WTC11 (cell line): ENCODE results near the gene NDUFS2. TPM values are rescaled to one million over a fixed set of nuclear protein-coding genes. Genes with fewer than 3 reads are reported as not detected.

Source experiments
- ATAC-seq: fragments of 200-7000 bp; cut with Tn5 transposase; 2 replicates; pipeline ENCODE4 v1.10.0; 2021; ENCODE audit warnings: mild to moderate bottlenecking, moderate library complexity
- CTCF ChIA-PET: fragments of 300-600 bp; sonication (Branson Sonifier 250); formaldehyde crosslinking; loops from one replicate; lab custom pipeline; 2021; ENCODE audit warnings: antibody characterized with exemption; lab: Charles Lee
- POLR2A ChIA-PET: fragments of 350-600 bp; sonication (Branson Sonifier 250); formaldehyde crosslinking; loops from one replicate; lab custom pipeline; 2021; ENCODE audit warnings: antibody characterized with exemption; lab: Charles Lee
- DNase-seq: peaks from one replicate; pipeline ENCODE4 v3.0.0; 2021; ENCODE audit warnings: low spot score
- H3K27ac Mint-ChIP-seq: 2 replicates; pipeline ENCODE4 v1.8.0; 2021; ENCODE audit warnings: mixed read lengths
- H3K27me3 Mint-ChIP-seq: 2 replicates; pipeline ENCODE4 v1.8.0; 2021; ENCODE audit warnings: low read depth, mild to moderate bottlenecking, moderate library complexity, mixed read lengths
- H3K36me3 Mint-ChIP-seq: 2 replicates; pipeline ENCODE4 v1.8.0; 2021; ENCODE audit warnings: mixed read lengths
- H3K4me1 Mint-ChIP-seq: 2 replicates; pipeline ENCODE4 v1.8.0; 2022; ENCODE audit warnings: mixed read lengths
- H3K4me3 Mint-ChIP-seq: 2 replicates; pipeline ENCODE4 v1.8.0; 2021; ENCODE audit warnings: mild to moderate bottlenecking, moderate library complexity, mixed read lengths
- H3K9me3 Mint-ChIP-seq: 2 replicates; pipeline ENCODE4 v1.8.0; 2021; ENCODE audit warnings: mixed read lengths
- ATF6 ChIP-seq: sonication (generic); formaldehyde crosslinking; IDR thresholded peaks from 2 replicates; pipeline ENCODE4 v1.8.1; 2023; ENCODE audit warnings: mild to moderate bottlenecking, missing genetic modification reagents
- E2F1 ChIP-seq: sonication (generic); formaldehyde crosslinking; IDR thresholded peaks from 2 replicates; pipeline ENCODE4 v1.8.0; 2022; ENCODE audit warnings: mild to moderate bottlenecking, missing genetic modification reagents
- E2F4 ChIP-seq: sonication (generic); formaldehyde crosslinking; IDR thresholded peaks from 2 replicates; pipeline ENCODE4 v1.8.1; 2022; ENCODE audit warnings: low read depth, mild to moderate bottlenecking, moderate library complexity, missing genetic modification reagents, borderline replicate concordance
- ELF4 ChIP-seq: sonication (generic); formaldehyde crosslinking; IDR thresholded peaks from 2 replicates; pipeline ENCODE4 v1.8.1; 2022; ENCODE audit warnings: low read depth, mild to moderate bottlenecking, moderate library complexity, missing genetic modification reagents
- FOXP4 ChIP-seq: sonication (generic); formaldehyde crosslinking; IDR thresholded peaks from 2 replicates; pipeline ENCODE4 v1.8.0; 2022; ENCODE audit warnings: mild to moderate bottlenecking, missing genetic modification reagents
- JAZF1 ChIP-seq: fragments of 250-450 bp; sonication (Bioruptor Pico); IDR thresholded peaks from 2 replicates; pipeline ENCODE4 v1.9.0; 2021; ENCODE audit warnings: moderate library complexity, mild to moderate bottlenecking, inconsistent platforms
- JUN ChIP-seq: sonication (generic); formaldehyde crosslinking; IDR thresholded peaks from 2 replicates; pipeline ENCODE4 v1.8.0; 2023; ENCODE audit warnings: mild to moderate bottlenecking, missing genetic modification reagents
- MXD4 ChIP-seq: fragments of 250-450 bp; sonication (Bioruptor Pico); IDR thresholded peaks from 2 replicates; pipeline ENCODE4 v1.8.0; 2021; ENCODE audit warnings: mild to moderate bottlenecking, moderate library complexity, borderline replicate concordance
- NR1H2 ChIP-seq: sonication (generic); formaldehyde crosslinking; IDR thresholded peaks from 2 replicates; pipeline ENCODE4 v1.9.0; 2021; ENCODE audit warnings: mild to moderate bottlenecking, moderate library complexity, missing genetic modification reagents
- OVOL2 ChIP-seq: fragments of 250-450 bp; sonication (Bioruptor Pico); IDR thresholded peaks from 2 replicates; pipeline ENCODE4 v1.9.0; 2021; ENCODE audit warnings: mild to moderate bottlenecking, borderline replicate concordance
- SOX15 ChIP-seq: fragments of 250-450 bp; sonication (Bioruptor Pico); IDR thresholded peaks from 2 replicates; pipeline ENCODE4 v1.9.0; 2021; ENCODE audit warnings: mild to moderate bottlenecking
- SP1 ChIP-seq: sonication (generic); formaldehyde crosslinking; conservative IDR thresholded peaks from 2 replicates; pipeline ENCODE4 v1.8.1; 2022; ENCODE audit warnings: missing genetic modification reagents
- ZNF219 ChIP-seq: sonication (generic); formaldehyde crosslinking; IDR thresholded peaks from 2 replicates; pipeline ENCODE4 v1.8.0; 2023; ENCODE audit warnings: missing genetic modification reagents, mild to moderate bottlenecking, borderline replicate concordance
- ZNF532 ChIP-seq: fragments of 250-450 bp; sonication (Bioruptor Pico); IDR thresholded peaks from 2 replicates; pipeline ENCODE4 v1.9.0; 2021; ENCODE audit warnings: mild to moderate bottlenecking, borderline replicate concordance
- ZNF671 ChIP-seq: fragments of 250-450 bp; sonication (Bioruptor Pico); IDR thresholded peaks from 2 replicates; pipeline ENCODE4 v1.8.0; 2021; ENCODE audit warnings: mild to moderate bottlenecking
- total RNA-seq: library from RNA; stranded (reverse); gene quantifications from 3 replicates; pipeline ENCODE4 v1.2.3, GENCODE V29; 2021

The NDUFS2 gene
- total RNA-seq, 1 experiment from 2014 or later = 108 TPM

GRCh38 chr1:161229896-161230295 is 27.7 kb downstream of the NDUFS2 start (continued):
- no peak for TF ChIP-seq E2F4
- no peak for TF ChIP-seq ATF6 (CRISPR knock-in tag)
- TF ChIP-seq FOXP4 (CRISPR knock-in tag) = no peak
- TF ChIP-seq E2F1 (CRISPR knock-in tag) = no peak

- ATAC-seq (no peak), DNase-seq (no peak)
- no peaks in the 10 kb centered on the region for H3K9me3 Mint-ChIP-seq
- CTCF ChIA-PET = interaction anchor here (0.8 to 2.5 kb wide), 14 partner anchors 9 to 151 kb away, joined by 3 to 33 read pairs (median 6); partner anchors contain the start of genes ADAMTS4, PCP4L1 and SDHC
- POLR2A ChIA-PET = interaction anchor here (1.1 kb wide), 1 partner anchor 75 kb away, joined by 6 read pairs; no protein-coding TSS in a partner anchor
- peaks cover 10% of the 10 kb centered on the region for H3K36me3 Mint-ChIP-seq
- H3K4me3 Mint-ChIP-seq = no peak overlapping the region
- H3K27ac Mint-ChIP-seq = no peak overlapping the region
- TF ChIP-seq SP1 (CRISPR knock-in tag) (no peak), JAZF1 (CRISPR knock-in tag) (no peak), NR1H2 (CRISPR knock-in tag) (no peak), SOX15 (CRISPR knock-in tag) (no peak), MXD4 (CRISPR knock-in tag) (no peak), ZNF219 (no peak), ZNF671 (CRISPR knock-in tag) (no peak)
- no peaks in the 10 kb centered on the region; the same call in 1 of the 2 replicates for H3K27me3 Mint-ChIP-seq
- peaks cover 17% of the 10 kb centered on the region for H3K4me1 Mint-ChIP-seq
Measured at GRCh38 chr1:161230762-161231161, 28.6 kb downstream of the NDUFS2 start.

GRCh38 chr1:161233102-161233501 is 30.9 kb downstream of the NDUFS2 start:
- Mint-ChIP-seq H3K9me3 (no peaks in the 10 kb centered on the region), H3K36me3 (peaks cover 6% of the 10 kb centered on the region; the same call in 1 of the 2 replicates), H3K4me1 (no peaks in the 10 kb centered on the region), H3K4me3 (no peak overlapping the region), H3K27ac (no peak overlapping the region), H3K27me3 (no peaks in the 10 kb centered on the region; the same call in 1 of the 2 replicates)
- POLR2A ChIA-PET = interaction anchor here (0.5 kb wide), 1 partner anchor 143 kb away, joined by 4 read pairs; no protein-coding TSS in a partner anchor
- DNase-seq (no peak), ATAC-seq (no peak)
- TF ChIP-seq JUN (CRISPR knock-in tag) (no peak), ELF4 (CRISPR knock-in tag) (no peak), OVOL2 (CRISPR knock-in tag) (no peak), ZNF532 (CRISPR knock-in tag) (no peak)
- CTCF ChIA-PET = interaction anchor here (1.7 kb wide), 1 partner anchor 73 kb away, joined by 15 read pairs; no protein-coding TSS in a partner anchor
